ENCODE data around the gene ZNF644.

DNA sequence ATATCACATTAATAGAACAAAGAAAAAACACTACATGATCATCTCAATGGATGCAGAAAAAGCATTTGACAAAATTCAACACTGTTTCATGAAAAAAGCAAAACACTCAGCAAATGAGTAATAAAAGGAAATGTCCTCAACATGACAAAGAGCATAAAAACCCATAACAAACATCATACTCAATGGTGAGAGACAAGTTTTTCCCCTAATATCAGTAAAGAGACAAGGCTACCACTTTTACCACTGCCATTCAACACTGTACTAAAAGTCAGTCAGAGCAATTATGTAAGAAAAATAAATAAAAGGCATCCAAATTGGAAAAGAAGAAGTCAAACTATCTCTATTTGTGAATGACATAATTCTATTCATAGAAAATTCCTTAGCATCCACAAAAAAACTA is 64.3 kb downstream of the ZNF644 start:
- no peak for TF ChIP-seq CTCF (IDR thresholded peaks at IDR 0.05)
- no peak for TF ChIP-seq ZFX (IDR thresholded peaks at IDR 0.05; ENCODE audit: borderline replicate concordance)

All from 22Rv1 (cell line).